WTC11 (cell line): ENCODE measurements around the gene UBE2J2.

Experiments
- ATF1 ChIP-seq: sonication (generic); formaldehyde crosslinking; IDR thresholded peaks from 2 replicates; pipeline ENCODE4 v1.8.1; 2023; ENCODE audit warnings: mild to moderate bottlenecking, moderate library complexity, missing genetic modification reagents
- CREB1 ChIP-seq: sonication (generic); formaldehyde crosslinking; IDR thresholded peaks from 2 replicates; pipeline ENCODE4 v1.8.0; 2023; ENCODE audit warnings: mild to moderate bottlenecking, missing genetic modification reagents
- CTCF ChIP-seq: fragments of 200-600 bp; IDR thresholded peaks from 2 replicates; pipeline ENCODE4 v1.8.0; 2022; ENCODE audit warnings: antibody characterized with exemption
- ESRRA ChIP-seq: sonication (generic); formaldehyde crosslinking; IDR thresholded peaks from 2 replicates; pipeline ENCODE4 v1.8.1; 2022; ENCODE audit warnings: mild to moderate bottlenecking, missing genetic modification reagents, borderline replicate concordance
- ETV6 ChIP-seq: sonication (generic); formaldehyde crosslinking; IDR thresholded peaks from 2 replicates; pipeline ENCODE4 v1.8.1; 2022; ENCODE audit warnings: mild to moderate bottlenecking, missing genetic modification reagents
- FOXK1 ChIP-seq: sonication (generic); formaldehyde crosslinking; IDR thresholded peaks from 2 replicates; pipeline ENCODE4 v1.8.0; 2022; ENCODE audit warnings: mild to moderate bottlenecking, moderate library complexity, missing genetic modification reagents
- NR2C2 ChIP-seq: sonication (generic); formaldehyde crosslinking; IDR thresholded peaks from 2 replicates; pipeline ENCODE4 v1.8.0; 2022; ENCODE audit warnings: mild to moderate bottlenecking, missing genetic modification reagents
- SP1 ChIP-seq: sonication (generic); formaldehyde crosslinking; conservative IDR thresholded peaks from 2 replicates; pipeline ENCODE4 v1.8.1; 2022; ENCODE audit warnings: missing genetic modification reagents
- USF2 ChIP-seq: sonication (generic); formaldehyde crosslinking; IDR thresholded peaks from 2 replicates; pipeline ENCODE4 v1.8.1; 2023; ENCODE audit warnings: mild to moderate bottlenecking, missing genetic modification reagents, moderate library complexity
- ZNF138 ChIP-seq: sonication (generic); formaldehyde crosslinking; conservative IDR thresholded peaks from 2 replicates; pipeline ENCODE4 v1.8.1; 2022; ENCODE audit warnings: mild to moderate bottlenecking, moderate library complexity, missing genetic modification reagents
- ZNF263 ChIP-seq: sonication (generic); formaldehyde crosslinking; IDR thresholded peaks from 2 replicates; pipeline ENCODE4 v1.8.1; 2022; ENCODE audit warnings: low read depth, mild to moderate bottlenecking, moderate library complexity, missing genetic modification reagents
- ZNF317 ChIP-seq: sonication (generic); formaldehyde crosslinking; IDR thresholded peaks from 2 replicates; pipeline ENCODE4 v1.8.1; 2023; ENCODE audit warnings: low read depth, mild to moderate bottlenecking, moderate library complexity, missing genetic modification reagents, borderline replicate concordance
- TF ChIP-seq, protein P1 (sequence below): sonication (generic); formaldehyde crosslinking; conservative IDR thresholded peaks from 2 replicates; pipeline ENCODE4 v1.8.1; 2022; ENCODE audit warnings: mild to moderate bottlenecking, missing genetic modification reagents

DNA sequence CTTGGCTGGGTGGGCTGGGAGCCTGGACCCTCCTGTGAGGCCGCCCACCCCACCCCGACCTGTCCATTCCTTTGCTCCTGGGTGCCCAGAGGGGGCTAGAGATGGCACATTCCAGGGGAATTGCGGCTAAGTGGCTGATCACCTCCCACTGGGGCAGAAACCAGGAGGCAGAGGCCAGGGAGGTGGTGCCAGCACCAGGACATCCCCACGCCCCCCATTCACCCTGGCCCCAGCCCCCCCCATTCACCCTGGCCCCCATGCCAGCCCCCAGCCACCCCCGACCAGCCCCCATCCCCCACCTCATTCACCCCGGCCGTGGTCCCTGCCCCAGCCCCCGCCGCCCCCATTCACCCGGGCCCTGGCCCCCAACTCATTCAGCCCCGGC is 33.3 kb downstream of the UBE2J2 start:
- TF ChIP-seq USF2 (no peak), ATF1 (CRISPR knock-in tag) (no peak), CTCF (no peak), CREB1 (no peak), ZNF263 (CRISPR knock-in tag) (no peak), ZNF138 (CRISPR knock-in tag) (no peak), ESRRA (CRISPR knock-in tag) (no peak), FOXK1 (CRISPR knock-in tag) (no peak), ETV6 (CRISPR knock-in tag) (no peak), ZNF317 (CRISPR knock-in tag) (no peak), SP1 (no peak), NR2C2 (CRISPR knock-in tag) (no peak)
- TF ChIP-seq, protein P1, sequence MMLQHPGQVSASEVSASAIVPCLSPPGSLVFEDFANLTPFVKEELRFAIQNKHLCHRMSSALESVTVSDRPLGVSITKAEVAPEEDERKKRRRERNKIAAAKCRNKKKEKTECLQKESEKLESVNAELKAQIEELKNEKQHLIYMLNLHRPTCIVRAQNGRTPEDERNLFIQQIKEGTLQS (CRISPR knock-in tag) = no peak
